HL-60 (cell line): Measurements from ENCODE around the gene GLI3.

ENCODE experiments used
- DNase-seq, 2 experiments: peaks; one replicate each; pipeline ENCODE4 v3.0.0-alpha.2; 2010 to 2020; ENCODE audit warnings: low read depth in 1 of 2, low spot score in 1 of 2
- H3K27ac ChIP-seq: fragments of 250-450 bp; sonication (Bioruptor Pico); replicated peaks from 2 replicates; pipeline ENCODE4 v1.5.1; 2020; ENCODE audit warnings: mild to moderate bottlenecking, moderate library complexity
- H3K27me3 ChIP-seq: fragments of 250-450 bp; sonication (Bioruptor Pico); 2 replicates; pipeline ENCODE4 v1.5.1; 2021; ENCODE audit warnings: mild to moderate bottlenecking, moderate library complexity; ENCODE audit not compliant: insufficient read depth, poor library complexity, severe bottlenecking
- H3K4me3 ChIP-seq: replicated peaks from 2 replicates; pipeline ENCODE4 v1.5.1; 2011; ENCODE audit warnings: mild to moderate bottlenecking, control low read depth, low read length; ENCODE audit not compliant: insufficient read depth
- CTCF ChIP-seq: IDR thresholded peaks from one replicate; pipeline ENCODE4 v1.5.1; 2011; ENCODE audit warnings: low read length, control low read depth, inconsistent platforms; ENCODE audit not compliant: insufficient read depth
- GABPA ChIP-seq: IDR thresholded peaks from 2 replicates; pipeline ENCODE4 v1.6.1; 2012; ENCODE audit warnings: low read depth
- POLR2AphosphoS5 ChIP-seq: IDR thresholded peaks from 2 replicates; pipeline ENCODE4 v1.6.1; 2012; ENCODE audit warnings: low read depth
- REST ChIP-seq: IDR thresholded peaks from 2 replicates; pipeline ENCODE4 v1.6.1; 2012; ENCODE audit warnings: low read depth; ENCODE audit not compliant: insufficient replicate concordance
- SPI1 ChIP-seq: IDR thresholded peaks from 2 replicates; pipeline ENCODE4 v1.6.1; 2012; ENCODE audit warnings: low read depth, mild to moderate bottlenecking, borderline replicate concordance

GLI3 gene

GRCh38 chr7:42208572-42208971, 28.4 kb downstream of the GLI3 start:
- Histone ChIP-seq H3K27me3 (peaks cover 3% of the 10 kb centered on the region), H3K27ac (no peak overlapping the region), H3K4me3 (no peak overlapping the region)
- TF ChIP-seq SPI1 = no peak
- TF ChIP-seq POLR2AphosphoS5 = no peak
- no peak for TF ChIP-seq CTCF
- no peak for TF ChIP-seq GABPA
- no peak for TF ChIP-seq REST
- no peak for DNase-seq

- TF ChIP-seq POLR2AphosphoS5 (no peak), REST (no peak), SPI1 (no peak), GABPA (no peak), CTCF (no peak)
- no peak overlapping the region for H3K4me3 ChIP-seq
- no peak for DNase-seq
- H3K27ac ChIP-seq = no peak overlapping the region
- peaks cover 3% of the 10 kb centered on the region for H3K27me3 ChIP-seq
These were observed 29.6 kb downstream of the GLI3 start for GRCh38 chr7:42207420-42207819.

GRCh38 chr7:42203336-42203735, 33.7 kb downstream of the GLI3 start:
- Histone ChIP-seq H3K27me3 (no peaks in the 10 kb centered on the region), H3K27ac (no peak overlapping the region), H3K4me3 (no peak overlapping the region)
- TF ChIP-seq REST (no peak), GABPA (no peak), CTCF (no peak), SPI1 (no peak), POLR2AphosphoS5 (no peak)
- DNase-seq = no peak
